WI38 (cell line): Measurements from ENCODE around the gene PDK1.

Experiments
- H3K4me3 ChIP-seq: 2 replicates; pipeline ENCODE4 v1.5.1; 2011; ENCODE audit warnings: low read depth, mild to moderate bottlenecking, control low read depth, low read length
- TF ChIP-seq, protein P1 (sequence below): IDR thresholded peaks from 2 replicates; pipeline ENCODE4 v1.5.1; 2012; ENCODE audit warnings: low read depth, mild to moderate bottlenecking, control low read depth, low read length

Gene PDK1

GRCh38 chr2:172564376-172564775 is 8.5 kb downstream of the PDK1 start:
- TF ChIP-seq, protein P1, sequence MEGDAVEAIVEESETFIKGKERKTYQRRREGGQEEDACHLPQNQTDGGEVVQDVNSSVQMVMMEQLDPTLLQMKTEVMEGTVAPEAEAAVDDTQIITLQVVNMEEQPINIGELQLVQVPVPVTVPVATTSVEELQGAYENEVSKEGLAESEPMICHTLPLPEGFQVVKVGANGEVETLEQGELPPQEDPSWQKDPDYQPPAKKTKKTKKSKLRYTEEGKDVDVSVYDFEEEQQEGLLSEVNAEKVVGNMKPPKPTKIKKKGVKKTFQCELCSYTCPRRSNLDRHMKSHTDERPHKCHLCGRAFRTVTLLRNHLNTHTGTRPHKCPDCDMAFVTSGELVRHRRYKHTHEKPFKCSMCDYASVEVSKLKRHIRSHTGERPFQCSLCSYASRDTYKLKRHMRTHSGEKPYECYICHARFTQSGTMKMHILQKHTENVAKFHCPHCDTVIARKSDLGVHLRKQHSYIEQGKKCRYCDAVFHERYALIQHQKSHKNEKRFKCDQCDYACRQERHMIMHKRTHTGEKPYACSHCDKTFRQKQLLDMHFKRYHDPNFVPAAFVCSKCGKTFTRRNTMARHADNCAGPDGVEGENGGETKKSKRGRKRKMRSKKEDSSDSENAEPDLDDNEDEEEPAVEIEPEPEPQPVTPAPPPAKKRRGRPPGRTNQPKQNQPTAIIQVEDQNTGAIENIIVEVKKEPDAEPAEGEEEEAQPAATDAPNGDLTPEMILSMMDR = no peak
- H3K4me3 ChIP-seq = no peak overlapping the region

DNA sequence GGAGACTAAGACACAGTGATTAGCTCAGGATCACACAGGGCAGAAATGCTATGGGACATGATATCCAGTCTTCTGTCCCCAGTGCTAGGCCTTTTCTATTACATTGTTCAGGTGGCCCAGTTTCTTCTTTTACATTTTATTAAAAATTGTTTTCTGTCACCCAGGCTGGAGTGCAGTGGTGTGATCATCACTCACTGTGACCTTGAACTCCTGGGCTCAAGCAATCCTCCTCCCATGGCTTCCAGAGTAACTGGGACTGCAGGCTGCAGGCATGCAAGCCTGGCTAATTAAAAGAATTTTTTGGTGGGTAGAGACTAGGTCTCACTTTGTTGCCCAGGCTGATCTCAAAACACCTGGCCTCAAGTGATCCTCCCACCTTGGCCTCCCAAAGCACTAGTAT is 15.4 kb downstream of the PDK1 start:
- H3K4me3 ChIP-seq = no peak overlapping the region
- TF ChIP-seq, protein P1 = no peak

DNA sequence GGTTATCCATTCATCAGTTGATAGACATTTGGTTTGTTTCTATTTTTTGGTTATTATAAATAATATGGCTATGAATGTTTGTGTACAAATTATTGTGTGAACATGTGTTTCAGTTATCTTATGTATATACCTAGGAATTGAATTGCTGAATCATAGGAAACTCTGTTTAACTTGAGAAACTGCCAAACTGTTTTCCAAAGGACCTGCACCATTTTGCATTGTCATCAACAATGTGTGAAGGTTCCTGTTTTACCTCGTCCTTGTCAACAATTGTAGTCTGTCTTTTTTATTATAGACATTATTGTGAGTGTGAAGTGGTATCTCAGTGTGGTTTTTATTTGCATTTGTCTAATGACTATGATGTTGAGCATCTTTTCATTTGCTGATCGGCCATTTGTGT is 17.1 kb downstream of the PDK1 start:
- TF ChIP-seq, protein P1 = no peak
- H3K4me3 ChIP-seq = no peak overlapping the region

DNA sequence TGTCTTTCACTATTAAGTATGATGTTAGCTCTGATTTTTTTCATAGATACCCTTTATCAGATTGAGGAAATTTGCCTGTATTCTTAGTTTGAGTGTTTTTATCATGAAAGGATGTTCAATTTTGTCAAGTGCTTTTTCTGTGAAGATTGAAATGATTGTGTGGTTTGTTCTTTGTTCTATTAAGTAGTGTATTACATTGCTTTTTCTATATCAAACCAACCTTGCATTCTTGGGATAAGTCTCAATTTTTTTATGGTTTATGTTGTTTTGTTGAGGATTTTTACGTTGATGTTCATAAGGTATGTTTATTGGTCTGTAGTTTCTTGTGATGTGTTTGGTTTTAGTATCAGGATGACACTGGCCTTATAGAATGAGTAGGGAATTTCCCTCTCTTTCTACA is 19.1 kb downstream of the PDK1 start:
- H3K4me3 ChIP-seq = no peak overlapping the region
- TF ChIP-seq, protein P1 = no peak

GRCh38 chr2:172578054-172578453 is 22.2 kb downstream of the PDK1 start:
- H3K4me3 ChIP-seq = no peak overlapping the region
- TF ChIP-seq, protein P1 = no peak

GRCh38 chr2:172578860-172579512 is 23.1 kb downstream of the PDK1 start:
- H3K4me3 ChIP-seq = no peak overlapping the region
- TF ChIP-seq, protein P1 = no peak

GRCh38 chr2:172580544-172580943 is 24.7 kb downstream of the PDK1 start:
- no peak overlapping the region for H3K4me3 ChIP-seq
- TF ChIP-seq, protein P1 = no peak
